Activated CD8-positive, alpha-beta T cell treated with anti-CD3 and anti-CD28 coated beads, Interleukin-2, amount 10 ng/mL, durations not matched to agents 7 days and 5 days (primary cell): ENCODE data around the gene ABHD8. TPM values are rescaled to one million over a fixed set of nuclear protein-coding genes. Genes with fewer than 3 reads are reported as not detected.

ENCODE experiments used
- ATAC-seq: fragments of 150-1000 bp; cut with Tn5 transposase; one replicate; pipeline ENCODE4 v1.10.0; 2021; ENCODE audit warnings: moderate library complexity
- CTCF ChIA-PET: fragments of 350-600 bp; sonication (Branson Sonifier 250); formaldehyde crosslinking; loops from one replicate; lab custom pipeline; 2021; ENCODE audit warnings: antibody characterized with exemption; lab: Charles Lee
- POLR2A ChIA-PET: fragments of 350-600 bp; sonication (Branson Sonifier 250); formaldehyde crosslinking; loops from one replicate; lab custom pipeline; 2021; ENCODE audit warnings: antibody characterized with exemption; lab: Charles Lee
- DNase-seq: peaks from one replicate; pipeline ENCODE4 v3.0.0-alpha.2; 2020
- H3K27ac Mint-ChIP-seq: one replicate; pipeline ENCODE4 v1.8.0; 2021; ENCODE audit warnings: mild to moderate bottlenecking, mixed read lengths
- H3K27me3 Mint-ChIP-seq: one replicate; pipeline ENCODE4 v1.8.0; 2021; ENCODE audit warnings: low read depth, mixed read lengths
- H3K36me3 Mint-ChIP-seq: one replicate; pipeline ENCODE4 v1.8.0; 2021; ENCODE audit warnings: low read depth, mixed read lengths
- H3K4me1 Mint-ChIP-seq: one replicate; pipeline ENCODE4 v1.8.0; 2021; ENCODE audit warnings: low read depth, mixed read lengths
- H3K4me3 Mint-ChIP-seq: one replicate; pipeline ENCODE4 v1.8.0; 2021; ENCODE audit warnings: mild to moderate bottlenecking, mixed read lengths
- H3K9me3 Mint-ChIP-seq: one replicate; pipeline ENCODE4 v1.8.0; 2022; ENCODE audit warnings: mixed read lengths; ENCODE audit not compliant: insufficient read depth
- total RNA-seq, 2 experiments: library from RNA; stranded (reverse); gene quantifications; one replicate each; pipeline ENCODE4 v1.2.3, GENCODE V29; 2021

The ABHD8 gene, protein sequence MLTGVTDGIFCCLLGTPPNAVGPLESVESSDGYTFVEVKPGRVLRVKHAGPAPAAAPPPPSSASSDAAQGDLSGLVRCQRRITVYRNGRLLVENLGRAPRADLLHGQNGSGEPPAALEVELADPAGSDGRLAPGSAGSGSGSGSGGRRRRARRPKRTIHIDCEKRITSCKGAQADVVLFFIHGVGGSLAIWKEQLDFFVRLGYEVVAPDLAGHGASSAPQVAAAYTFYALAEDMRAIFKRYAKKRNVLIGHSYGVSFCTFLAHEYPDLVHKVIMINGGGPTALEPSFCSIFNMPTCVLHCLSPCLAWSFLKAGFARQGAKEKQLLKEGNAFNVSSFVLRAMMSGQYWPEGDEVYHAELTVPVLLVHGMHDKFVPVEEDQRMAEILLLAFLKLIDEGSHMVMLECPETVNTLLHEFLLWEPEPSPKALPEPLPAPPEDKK
- 1 to 10 TPM; 8.9 to 9.7 TPM for total RNA-seq

- peak; percentile 81 for ATAC-seq
- no peaks in the 10 kb centered on the region for H3K27me3 Mint-ChIP-seq
- peak within 1 kb of the TSS; percentile 61 for H3K27ac Mint-ChIP-seq
- no peaks in the 10 kb centered on the region for H3K9me3 Mint-ChIP-seq
- H3K4me3 Mint-ChIP-seq: peak within 1 kb of the TSS; percentile 63
- POLR2A ChIA-PET: interaction anchor here (1.2 kb wide), 1 partner anchor 10 kb away, joined by 3 read pairs; no protein-coding TSS in a partner anchor
- DNase-seq: peak; percentile 95
- H3K4me1 Mint-ChIP-seq: peaks cover 47% of the 10 kb centered on the region
- H3K36me3 Mint-ChIP-seq: peaks cover 14% of the 10 kb centered on the region
- CTCF ChIA-PET: interaction anchor here (1.0 to 2.4 kb wide), 7 partner anchors 10 to 83 kb away, joined by 3 to 11 read pairs (median 5); partner anchors contain the start of gene BABAM1
These were observed at the start of gene ABHD8 for GRCh38 chr19:17303167-17303939. Gene ABHD8, minus strand, starts transcription at chr19:17303425. Its CDS starts 1,809 bp downstream, at chr19:17301616.

GRCh38 chr19:17352608-17353280, 49.5 kb upstream of the ABHD8 start:
- Mint-ChIP-seq H3K36me3 (no peaks in the 10 kb centered on the region), H3K9me3 (no peaks in the 10 kb centered on the region), H3K4me1 (peaks cover 25% of the 10 kb centered on the region), H3K4me3 (no peak overlapping the region), H3K27ac (no peak overlapping the region), H3K27me3 (peaks cover 19% of the 10 kb centered on the region)
- ATAC-seq (no peak), DNase-seq (no peak)
- CTCF ChIA-PET: no interaction called here
- POLR2A ChIA-PET: no interaction called here

DNA sequence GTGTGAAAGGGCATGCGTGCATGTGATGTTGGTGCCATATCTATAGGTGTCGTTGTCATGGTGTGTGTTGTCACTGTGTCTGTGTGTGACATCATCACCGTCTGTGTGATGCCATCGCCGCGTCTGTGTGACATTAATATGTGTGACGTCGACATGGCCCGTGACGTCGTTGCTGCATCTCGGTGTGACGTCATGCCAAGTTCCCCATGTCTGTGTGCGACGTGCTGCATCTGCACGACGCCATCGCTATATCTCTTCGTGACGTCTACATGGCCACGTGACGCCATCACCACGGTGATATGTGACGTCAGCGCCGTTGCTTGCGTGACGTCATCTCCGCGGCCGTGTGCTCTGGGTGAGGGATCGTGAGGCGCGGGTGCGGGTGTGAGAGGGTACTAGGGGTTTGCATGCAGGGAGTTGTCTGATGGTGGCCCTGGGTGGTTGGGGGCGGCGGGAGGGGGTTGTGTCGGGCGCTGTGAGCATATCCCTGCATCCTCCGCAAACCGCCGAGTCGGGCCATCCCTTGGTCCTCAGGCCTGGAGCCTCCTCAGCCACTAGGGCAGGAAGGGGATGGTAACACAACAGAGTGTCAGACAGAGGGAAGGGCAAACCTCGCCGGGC, 48.7 kb upstream of the ABHD8 start:
- H3K4me3 Mint-ChIP-seq: no peak overlapping the region
- H3K4me1 Mint-ChIP-seq: peaks cover 31% of the 10 kb centered on the region
- H3K27me3 Mint-ChIP-seq: peaks cover 21% of the 10 kb centered on the region
- POLR2A ChIA-PET: no interaction called here
- no peaks in the 10 kb centered on the region for H3K36me3 Mint-ChIP-seq
- ATAC-seq: no peak
- H3K9me3 Mint-ChIP-seq: no peaks in the 10 kb centered on the region
- DNase-seq: no peak
- no peak overlapping the region for H3K27ac Mint-ChIP-seq
- CTCF ChIA-PET: no interaction called here

- Mint-ChIP-seq H3K4me1 (peaks cover 43% of the 10 kb centered on the region), H3K9me3 (no peaks in the 10 kb centered on the region), H3K36me3 (no peaks in the 10 kb centered on the region), H3K4me3 (no peak overlapping the region), H3K27me3 (peaks cover 18% of the 10 kb centered on the region), H3K27ac (no peak overlapping the region)
- ChIA-PET CTCF (interaction anchor here (1.2 to 3.3 kb wide), 3 partner anchors 37 to 118 kb away, joined by 3 to 30 read pairs (median 4); no protein-coding TSS in a partner anchor), POLR2A (no interaction called here)
- no peak for DNase-seq
- no peak for ATAC-seq
These were observed 45.5 kb upstream of the ABHD8 start for GRCh38 chr19:17348700-17349099.

GRCh38 chr19:17347877-17348276, 44.7 kb upstream of the ABHD8 start:
- peaks cover 39% of the 10 kb centered on the region for H3K4me1 Mint-ChIP-seq
- DNase-seq: no peak
- CTCF ChIA-PET: interaction anchor here (1.1 to 3.3 kb wide), 7 partner anchors 14 to 118 kb away, joined by 3 to 30 read pairs (median 4); partner anchors contain the start of gene ANKLE1
- H3K4me3 Mint-ChIP-seq: no peak overlapping the region
- H3K36me3 Mint-ChIP-seq: no peaks in the 10 kb centered on the region
- POLR2A ChIA-PET: no interaction called here
- no peak overlapping the region for H3K27ac Mint-ChIP-seq
- no peak for ATAC-seq
- H3K27me3 Mint-ChIP-seq: peaks cover 18% of the 10 kb centered on the region
- no peaks in the 10 kb centered on the region for H3K9me3 Mint-ChIP-seq

DNA sequence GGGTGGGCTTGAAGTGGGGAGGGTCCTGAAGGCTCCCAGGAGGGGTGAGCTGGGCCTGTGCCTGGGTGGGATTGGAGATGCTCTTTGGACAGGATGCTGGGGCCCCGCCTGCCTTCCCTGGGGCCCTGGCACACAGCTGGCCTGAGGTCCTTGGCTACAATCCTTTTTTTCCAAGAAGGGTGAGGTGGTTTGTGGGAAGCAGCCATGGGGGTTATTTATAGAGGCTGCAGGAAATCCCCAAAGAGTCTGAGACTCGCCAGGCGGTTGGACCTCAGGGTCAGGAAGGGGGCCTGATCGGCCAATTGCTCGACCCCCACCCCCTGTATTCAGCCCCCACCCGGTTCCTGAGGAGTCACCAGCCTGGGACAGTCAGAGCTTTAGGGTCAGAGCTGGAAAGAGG, 44.1 kb upstream of the ABHD8 start:
- H3K4me1 Mint-ChIP-seq: peaks cover 39% of the 10 kb centered on the region
- POLR2A ChIA-PET: interaction anchor here (0.7 kb wide), 1 partner anchor 11 kb away, joined by 3 read pairs; no protein-coding TSS in a partner anchor
- H3K4me3 Mint-ChIP-seq: no peak overlapping the region
- ATAC-seq (no peak), DNase-seq (no peak)
- CTCF ChIA-PET: interaction anchor here (1.1 to 3.3 kb wide), 7 partner anchors 14 to 119 kb away, joined by 3 to 30 read pairs (median 4); partner anchors contain the start of gene ANKLE1
- no peak overlapping the region for H3K27ac Mint-ChIP-seq
- no peaks in the 10 kb centered on the region for H3K9me3 Mint-ChIP-seq
- no peaks in the 10 kb centered on the region for H3K36me3 Mint-ChIP-seq
- peaks cover 18% of the 10 kb centered on the region for H3K27me3 Mint-ChIP-seq

- Mint-ChIP-seq H3K4me1 (peaks cover 29% of the 10 kb centered on the region), H3K27ac (no peak overlapping the region), H3K4me3 (no peak overlapping the region), H3K9me3 (no peaks in the 10 kb centered on the region), H3K36me3 (no peaks in the 10 kb centered on the region), H3K27me3 (peaks cover 13% of the 10 kb centered on the region)
- POLR2A ChIA-PET: no interaction called here
- CTCF ChIA-PET: interaction anchor here (0.8 to 3.3 kb wide), 14 partner anchors 9 to 79 kb away, joined by 3 to 30 read pairs (median 4); partner anchors contain the start of gene BABAM1
- ATAC-seq (peak; percentile 95), DNase-seq (peak; percentile 84)
These were observed 43.0 kb upstream of the ABHD8 start for GRCh38 chr19:17346109-17346671.

DNA sequence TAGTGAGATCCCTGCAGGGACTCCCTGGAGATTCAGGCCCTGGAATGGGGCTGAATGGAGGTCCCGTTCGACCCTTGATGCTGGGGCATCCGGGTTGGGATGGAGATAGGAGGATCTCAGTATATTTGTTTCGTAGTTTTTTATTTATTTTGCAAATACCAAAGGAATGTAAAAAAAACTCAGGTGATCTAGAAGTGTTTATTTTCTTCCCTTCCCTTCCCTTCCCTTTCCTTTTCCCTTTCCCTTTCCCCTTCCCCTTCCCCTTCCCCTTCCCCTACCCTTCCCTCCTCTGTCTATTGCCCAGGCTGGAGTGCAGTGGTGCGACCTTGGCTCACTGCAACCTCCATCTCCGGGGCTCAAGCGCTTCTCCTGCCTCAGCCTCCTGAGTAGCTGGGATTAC, 38.6 kb upstream of the ABHD8 start:
- Mint-ChIP-seq H3K27ac (no peak overlapping the region), H3K27me3 (no peaks in the 10 kb centered on the region), H3K9me3 (no peaks in the 10 kb centered on the region), H3K4me3 (no peak overlapping the region), H3K4me1 (peaks cover 32% of the 10 kb centered on the region), H3K36me3 (peaks cover 6% of the 10 kb centered on the region)
- POLR2A ChIA-PET: no interaction called here
- CTCF ChIA-PET: interaction anchor here (1.4 kb wide), 1 partner anchor 50 kb away, joined by 4 read pairs; no protein-coding TSS in a partner anchor
- no peak for ATAC-seq
- DNase-seq: no peak

DNA sequence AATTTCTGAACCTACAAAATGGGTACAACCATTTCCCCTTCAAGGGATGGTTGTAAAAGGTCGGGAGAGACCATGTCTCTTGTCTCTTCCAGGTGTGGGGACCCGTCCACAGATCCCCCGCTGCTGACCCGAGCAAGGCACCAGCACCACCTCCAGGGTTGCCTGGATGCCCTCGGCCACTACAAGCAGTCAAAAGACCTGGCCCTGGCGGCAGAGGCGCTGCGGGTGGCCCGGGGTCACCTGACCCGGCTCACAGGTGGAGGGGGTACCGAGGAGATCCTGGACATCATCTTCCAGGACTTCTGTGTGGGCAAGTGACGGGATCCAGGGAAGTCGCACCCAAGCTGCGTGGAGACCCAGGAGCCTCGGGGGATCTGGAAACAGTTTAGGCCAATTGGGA, 38.2 kb upstream of the ABHD8 start:
- no peak for ATAC-seq
- H3K9me3 Mint-ChIP-seq: no peaks in the 10 kb centered on the region
- H3K27me3 Mint-ChIP-seq: no peaks in the 10 kb centered on the region
- ChIA-PET CTCF (no interaction called here), POLR2A (no interaction called here)
- no peak for DNase-seq
- H3K36me3 Mint-ChIP-seq: peaks cover 6% of the 10 kb centered on the region
- no peak overlapping the region for H3K4me3 Mint-ChIP-seq
- peaks cover 28% of the 10 kb centered on the region for H3K4me1 Mint-ChIP-seq
- H3K27ac Mint-ChIP-seq: no peak overlapping the region

DNA sequence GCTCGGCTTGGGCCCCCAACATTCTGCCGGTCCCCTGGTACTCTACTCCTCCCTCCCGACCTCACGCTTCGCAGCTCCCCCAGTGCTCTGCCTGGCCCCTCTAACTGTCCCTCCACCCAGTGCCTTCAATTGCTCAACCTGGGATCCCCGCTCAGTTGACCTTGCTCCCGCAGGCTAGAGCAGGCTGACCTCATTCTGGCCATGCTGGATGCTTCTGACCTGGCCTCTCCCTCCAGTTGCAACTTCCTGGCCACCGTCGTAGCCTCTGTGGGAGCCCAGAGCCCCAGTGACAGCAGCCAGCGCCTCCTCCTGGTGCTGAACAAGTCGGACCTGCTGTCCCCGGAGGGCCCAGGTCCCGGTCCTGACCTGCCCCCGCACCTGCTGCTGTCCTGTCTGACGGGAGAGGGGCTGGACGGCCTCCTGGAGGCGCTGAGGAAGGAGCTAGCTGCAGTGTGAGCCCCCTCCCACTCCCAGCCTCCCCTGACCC, 37.7 kb upstream of the ABHD8 start:
- CTCF ChIA-PET: no interaction called here
- peaks cover 25% of the 10 kb centered on the region for H3K4me1 Mint-ChIP-seq
- DNase-seq: no peak

More for the DNA sequence above, 37.7 kb upstream of the ABHD8 start:
- Mint-ChIP-seq H3K27ac (no peak overlapping the region), H3K4me3 (no peak overlapping the region), H3K9me3 (no peaks in the 10 kb centered on the region), H3K36me3 (peaks cover 6% of the 10 kb centered on the region), H3K27me3 (no peaks in the 10 kb centered on the region)
- POLR2A ChIA-PET: no interaction called here
- ATAC-seq: no peak
